KMS-11 (cell line): ENCODE data around the gene ZFYVE28.

Experiments used
- H2AFZ ChIP-seq: fragments of 200-600 bp; sonication (generic); 2 replicates; pipeline ENCODE4 v1.6.1; 2016; ENCODE audit warnings: antibody characterized with exemption, mixed run types, low read depth
- H3K27ac ChIP-seq: fragments of 200-600 bp; sonication (generic); 2 replicates; pipeline ENCODE4 v1.6.1; 2016; ENCODE audit warnings: mild to moderate bottlenecking, mixed run types
- H3K27me3 ChIP-seq: fragments of 200-600 bp; sonication (generic); 2 replicates; pipeline ENCODE4 v1.6.1; 2017; ENCODE audit warnings: mild to moderate bottlenecking, low read depth, mixed run types, moderate library complexity; ENCODE audit not compliant: insufficient read depth
- H3K36me3 ChIP-seq: fragments of 200-600 bp; sonication (generic); 2 replicates; pipeline ENCODE4 v1.6.1; 2017; ENCODE audit warnings: mild to moderate bottlenecking, mixed run types; ENCODE audit not compliant: insufficient read depth
- H3K4me1 ChIP-seq: fragments of 200-600 bp; sonication (generic); 2 replicates; pipeline ENCODE4 v1.6.1; 2016; ENCODE audit warnings: mild to moderate bottlenecking, low read depth, mixed run types; ENCODE audit not compliant: poor library complexity, severe bottlenecking
- H3K4me2 ChIP-seq: fragments of 200-600 bp; sonication (generic); 2 replicates; pipeline ENCODE4 v1.7.0; 2016; ENCODE audit warnings: mild to moderate bottlenecking, mixed run types
- H3K4me3 ChIP-seq: fragments of 200-600 bp; sonication (generic); IDR thresholded peaks from 2 replicates; pipeline ENCODE4 v1.6.1; 2017; ENCODE audit warnings: low read depth, low read length, mixed read lengths; ENCODE audit not compliant: insufficient read depth
- H3K79me2 ChIP-seq: fragments of 200-600 bp; sonication (generic); 2 replicates; pipeline ENCODE4 v1.6.1; 2016; ENCODE audit warnings: low read depth, mixed run types; ENCODE audit not compliant: insufficient read depth
- H3K9ac ChIP-seq: fragments of 200-600 bp; sonication (generic); 2 replicates; pipeline ENCODE4 v1.6.1; 2016; ENCODE audit warnings: mild to moderate bottlenecking, mixed run types
- H4K20me1 ChIP-seq: fragments of 200-600 bp; sonication (generic); 2 replicates; pipeline ENCODE4 v1.6.1; 2016; ENCODE audit warnings: mild to moderate bottlenecking, mixed run types; ENCODE audit not compliant: insufficient read depth
- CTCF ChIP-seq: fragments of 200-600 bp; sonication (generic); conservative IDR thresholded peaks from 2 replicates; pipeline ENCODE4 v1.6.1; 2017; ENCODE audit warnings: low read depth, mild to moderate bottlenecking, antibody characterized with exemption, low read length, moderate library complexity, mixed read lengths

The ZFYVE28 gene

GRCh38 chr4:2285613-2286381 is 132.6 kb downstream of the ZFYVE28 start:
- H3K4me1 ChIP-seq, result no peaks in the 10 kb centered on the region
- no peak for TF ChIP-seq CTCF
- no peaks in the 10 kb centered on the region for H3K79me2 ChIP-seq
- no peaks in the 10 kb centered on the region for H3K36me3 ChIP-seq
- H2AFZ ChIP-seq, result no peak overlapping the region
- H4K20me1 ChIP-seq, result no peaks in the 10 kb centered on the region
- no peaks in the 10 kb centered on the region for H3K27me3 ChIP-seq
- no peak overlapping the region for H3K9ac ChIP-seq
- H3K27ac ChIP-seq, result no peak overlapping the region
- no peak overlapping the region for H3K4me3 ChIP-seq
- H3K4me2 ChIP-seq, result no peak overlapping the region

GRCh38 chr4:2284934-2285612 is 133.4 kb downstream of the ZFYVE28 start:
- H3K79me2 ChIP-seq, result no peaks in the 10 kb centered on the region
- no peak overlapping the region for H3K27ac ChIP-seq
- no peaks in the 10 kb centered on the region for H3K27me3 ChIP-seq
- no peak overlapping the region for H3K9ac ChIP-seq
- H2AFZ ChIP-seq, result no peak overlapping the region
- H3K4me1 ChIP-seq, result no peaks in the 10 kb centered on the region
- no peak overlapping the region for H3K4me2 ChIP-seq
- no peaks in the 10 kb centered on the region for H4K20me1 ChIP-seq
- no peak overlapping the region for H3K4me3 ChIP-seq
- TF ChIP-seq CTCF, result no peak
- no peaks in the 10 kb centered on the region for H3K36me3 ChIP-seq

- Histone ChIP-seq H4K20me1 (no peaks in the 10 kb centered on the region), H3K36me3 (no peaks in the 10 kb centered on the region), H3K27ac (no peak overlapping the region), H3K4me1 (no peaks in the 10 kb centered on the region), H3K27me3 (no peaks in the 10 kb centered on the region), H3K4me3 (no peak overlapping the region), H3K4me2 (no peak overlapping the region), H3K79me2 (no peaks in the 10 kb centered on the region), H3K9ac (no peak overlapping the region), H2AFZ (no peak overlapping the region)
- TF ChIP-seq CTCF, result no peak
Measured at GRCh38 chr4:2284161-2284933, 134.1 kb downstream of the ZFYVE28 start.

- H3K4me1 ChIP-seq, result no peaks in the 10 kb centered on the region
- no peak overlapping the region for H3K27ac ChIP-seq
Measured at GRCh38 chr4:2283199-2283711, 135.2 kb downstream of the ZFYVE28 start.

More at GRCh38 chr4:2283199-2283711, 135.2 kb downstream of the ZFYVE28 start:
- Histone ChIP-seq H3K4me2 (no peak overlapping the region), H3K79me2 (no peaks in the 10 kb centered on the region), H3K36me3 (no peaks in the 10 kb centered on the region), H4K20me1 (no peaks in the 10 kb centered on the region), H2AFZ (no peak overlapping the region), H3K27me3 (no peaks in the 10 kb centered on the region), H3K4me3 (no peak overlapping the region), H3K9ac (no peak overlapping the region)
- no peak for TF ChIP-seq CTCF
